GM23338 (cell line): ENCODE data around the gene RBM19. TPM values are rescaled to one million over a fixed set of nuclear protein-coding genes. Genes with fewer than 3 reads are reported as not detected.

Source experiments
- ATAC-seq: fragments of 200-7000 bp; cut with Tn5 transposase; 3 replicates; pipeline ENCODE4 v1.9.1; 2020
- DNase-seq: peaks from one replicate; pipeline ENCODE4 v3.0.0-alpha.2; 2015; ENCODE audit warnings: low spot score
- H2AFZ ChIP-seq: fragments of 200-600 bp; sonication (generic); 2 replicates; pipeline ENCODE4 v1.8.0; 2016; ENCODE audit warnings: antibody characterized with exemption, mild to moderate bottlenecking, moderate library complexity
- H3F3A ChIP-seq: fragments of 200-600 bp; sonication (generic); replicated peaks from 2 replicates; pipeline ENCODE4 v1.8.0; 2017; ENCODE audit warnings: antibody characterized with exemption, mixed run types, low read depth
- H3K27ac ChIP-seq: fragments of 200-600 bp; sonication (generic); 2 replicates; pipeline ENCODE4 v1.6.1; 2016; ENCODE audit warnings: low read depth
- H3K27me3 ChIP-seq: fragments of 200-600 bp; sonication (generic); 2 replicates; pipeline ENCODE4 v1.8.0; 2016; ENCODE audit warnings: mild to moderate bottlenecking, mixed run types, moderate library complexity; ENCODE audit not compliant: insufficient read depth
- H3K36me3 ChIP-seq: fragments of 200-600 bp; sonication (generic); 2 replicates; pipeline ENCODE4 v1.8.0; 2016; ENCODE audit warnings: mild to moderate bottlenecking; ENCODE audit not compliant: insufficient read depth
- H3K4me1 ChIP-seq: fragments of 200-600 bp; sonication (generic); 2 replicates; pipeline ENCODE4 v1.8.0; 2016; ENCODE audit warnings: mild to moderate bottlenecking, moderate library complexity; ENCODE audit not compliant: insufficient read depth
- H3K4me2 ChIP-seq: fragments of 200-600 bp; sonication (generic); 2 replicates; pipeline ENCODE4 v1.7.1; 2017; ENCODE audit warnings: mixed run types
- H3K4me3 ChIP-seq: fragments of 200-600 bp; sonication (generic); 2 replicates; pipeline ENCODE4 v1.6.1; 2016; ENCODE audit warnings: mixed run types
- H3K79me2 ChIP-seq: fragments of 200-600 bp; sonication (generic); replicated peaks from 2 replicates; pipeline ENCODE4 v1.8.0; 2017; ENCODE audit warnings: mild to moderate bottlenecking; ENCODE audit not compliant: insufficient read depth
- H3K9me2 ChIP-seq: fragments of 200-600 bp; sonication (generic); 2 replicates; pipeline ENCODE4 v1.8.0; 2017; ENCODE audit not compliant: insufficient read depth
- H4K20me1 ChIP-seq: fragments of 200-600 bp; sonication (generic); replicated peaks from 2 replicates; pipeline ENCODE4 v1.8.0; 2017; ENCODE audit warnings: mild to moderate bottlenecking; ENCODE audit not compliant: insufficient read depth
- H3K27ac Mint-ChIP-seq: 2 replicates; pipeline ENCODE4 v1.8.0; 2020; ENCODE audit warnings: inconsistent platforms, mild to moderate bottlenecking, moderate library complexity, mixed read lengths
- H3K27me3 Mint-ChIP-seq: 3 replicates; pipeline ENCODE4 v1.8.0; 2022; ENCODE audit warnings: low read depth, mild to moderate bottlenecking, moderate library complexity, mixed read lengths, inconsistent platforms; ENCODE audit not compliant: insufficient read depth, poor library complexity
- H3K36me3 Mint-ChIP-seq: 3 replicates; pipeline ENCODE4 v1.8.0; 2021; ENCODE audit warnings: low read depth, mild to moderate bottlenecking, inconsistent platforms, moderate library complexity, mixed read lengths
- H3K4me1 Mint-ChIP-seq: 3 replicates; pipeline ENCODE4 v1.8.0; 2020; ENCODE audit warnings: mild to moderate bottlenecking, inconsistent platforms, mixed read lengths
- H3K4me3 Mint-ChIP-seq: 3 replicates; pipeline ENCODE4 v1.8.0; 2021; ENCODE audit warnings: moderate library complexity, mild to moderate bottlenecking, inconsistent platforms, mixed read lengths
- H3K9me3 Mint-ChIP-seq: 3 replicates; pipeline ENCODE4 v1.8.0; 2020; ENCODE audit warnings: moderate library complexity, mild to moderate bottlenecking, inconsistent platforms, mixed read lengths
- CREB1 ChIP-seq: fragments of 250-450 bp; sonication (Bioruptor Pico); IDR thresholded peaks from 2 replicates; pipeline ENCODE4 v1.5.0; 2020; ENCODE audit warnings: low read depth, mild to moderate bottlenecking, moderate library complexity
- EZH2 ChIP-seq: fragments of 200-600 bp; sonication (generic); IDR thresholded peaks from one replicate; pipeline ENCODE4 v1.8.0; 2017; ENCODE audit warnings: antibody characterized with exemption, mild to moderate bottlenecking, low read depth; ENCODE audit not compliant: unreplicated experiment
- EZH2phosphoT487 ChIP-seq: fragments of 200-600 bp; sonication (generic); IDR thresholded peaks from one replicate; pipeline ENCODE4 v1.8.1; 2018; ENCODE audit warnings: antibody characterized with exemption; ENCODE audit not compliant: unreplicated experiment
- JUNB ChIP-seq: IDR thresholded peaks from one replicate; pipeline ENCODE4 v1.6.1; 2016; ENCODE audit warnings: antibody characterized with exemption; ENCODE audit not compliant: unreplicated experiment
- POLR2AphosphoS5 ChIP-seq: IDR thresholded peaks from 2 replicates; pipeline ENCODE4 v1.6.1; 2016; ENCODE audit warnings: antibody characterized with exemption, low read depth
- STAT1 ChIP-seq: IDR thresholded peaks from one replicate; pipeline ENCODE4 v1.6.1; 2016; ENCODE audit warnings: antibody characterized with exemption; ENCODE audit not compliant: unreplicated experiment
- ZNF114 ChIP-seq: fragments of 250-450 bp; sonication (Bioruptor Pico); IDR thresholded peaks from 2 replicates; pipeline ENCODE4 v1.5.0; 2020; ENCODE audit warnings: mild to moderate bottlenecking, moderate library complexity
- ZNF331 ChIP-seq: fragments of 250-450 bp; sonication (Bioruptor Pico); IDR thresholded peaks from 2 replicates; pipeline ENCODE4 v1.5.0; 2020; ENCODE audit warnings: low read depth, mild to moderate bottlenecking, moderate library complexity
- polyA plus RNA-seq: library from polyadenylated mRNA; unstranded; fragments of >200 nt; fragmentation: Nextera tagmentation; extraction: Ambion mirVana; gene quantifications from 2 replicates; pipeline ENCODE4 v1.2.1, GENCODE V29; 2016
- total RNA-seq: library from RNA; depleted of rRNA; stranded (reverse); fragments of >200 nt; shearing (Covaris generic); gene quantifications from 2 replicates; pipeline ENCODE4 v1.2.3, GENCODE V29; 2014
- TF ChIP-seq, protein P1 (sequence below): IDR thresholded peaks from one replicate; pipeline ENCODE4 v1.6.1; 2018; ENCODE audit warnings: antibody characterized with exemption; ENCODE audit not compliant: unreplicated experiment
- TF ChIP-seq, protein P2 (sequence below): IDR thresholded peaks from 2 replicates; pipeline ENCODE4 v1.6.1; 2016; ENCODE audit warnings: antibody characterized with exemption
- TF ChIP-seq, protein P3 (sequence below), 2 experiments: fragments of 200-600 bp in 1 of 2; sonication (generic) in 1 of 2; conservative IDR thresholded peaks; 2 replicates each; pipeline versions ENCODE4 v1.5.1 to v1.6.1; 2016 to 2017; ENCODE audit warnings: antibody characterized with exemption in 2 of 2, low read depth in 2 of 2, mild to moderate bottlenecking in 2 of 2, moderate library complexity in 1 of 2

The RBM19 gene
- total and polyA plus RNA-seq, 2 experiments from 2014 or later: 43.4 to 56.7 TPM

DNA sequence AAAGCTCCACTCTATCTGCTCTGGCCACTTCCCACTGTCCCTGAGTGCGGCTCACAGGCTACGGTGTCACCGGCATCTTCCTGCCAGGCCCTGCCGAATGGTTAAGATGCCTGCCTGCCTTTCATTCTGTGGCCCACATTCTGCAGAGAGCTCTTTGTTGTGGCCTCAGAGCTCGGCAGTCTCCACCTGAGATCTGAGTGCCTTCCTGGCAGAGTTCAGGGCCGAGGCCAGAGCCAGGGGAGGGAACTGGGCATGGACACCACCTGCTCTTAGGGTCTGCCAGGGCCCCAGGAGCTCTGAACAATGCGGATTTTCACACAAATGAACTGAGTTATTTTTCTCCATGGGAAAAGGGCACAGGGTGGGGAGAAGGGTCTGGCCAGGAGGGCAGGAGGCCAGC is 127.2 kb downstream of the RBM19 start (continued):
- TF ChIP-seq, protein P1, sequence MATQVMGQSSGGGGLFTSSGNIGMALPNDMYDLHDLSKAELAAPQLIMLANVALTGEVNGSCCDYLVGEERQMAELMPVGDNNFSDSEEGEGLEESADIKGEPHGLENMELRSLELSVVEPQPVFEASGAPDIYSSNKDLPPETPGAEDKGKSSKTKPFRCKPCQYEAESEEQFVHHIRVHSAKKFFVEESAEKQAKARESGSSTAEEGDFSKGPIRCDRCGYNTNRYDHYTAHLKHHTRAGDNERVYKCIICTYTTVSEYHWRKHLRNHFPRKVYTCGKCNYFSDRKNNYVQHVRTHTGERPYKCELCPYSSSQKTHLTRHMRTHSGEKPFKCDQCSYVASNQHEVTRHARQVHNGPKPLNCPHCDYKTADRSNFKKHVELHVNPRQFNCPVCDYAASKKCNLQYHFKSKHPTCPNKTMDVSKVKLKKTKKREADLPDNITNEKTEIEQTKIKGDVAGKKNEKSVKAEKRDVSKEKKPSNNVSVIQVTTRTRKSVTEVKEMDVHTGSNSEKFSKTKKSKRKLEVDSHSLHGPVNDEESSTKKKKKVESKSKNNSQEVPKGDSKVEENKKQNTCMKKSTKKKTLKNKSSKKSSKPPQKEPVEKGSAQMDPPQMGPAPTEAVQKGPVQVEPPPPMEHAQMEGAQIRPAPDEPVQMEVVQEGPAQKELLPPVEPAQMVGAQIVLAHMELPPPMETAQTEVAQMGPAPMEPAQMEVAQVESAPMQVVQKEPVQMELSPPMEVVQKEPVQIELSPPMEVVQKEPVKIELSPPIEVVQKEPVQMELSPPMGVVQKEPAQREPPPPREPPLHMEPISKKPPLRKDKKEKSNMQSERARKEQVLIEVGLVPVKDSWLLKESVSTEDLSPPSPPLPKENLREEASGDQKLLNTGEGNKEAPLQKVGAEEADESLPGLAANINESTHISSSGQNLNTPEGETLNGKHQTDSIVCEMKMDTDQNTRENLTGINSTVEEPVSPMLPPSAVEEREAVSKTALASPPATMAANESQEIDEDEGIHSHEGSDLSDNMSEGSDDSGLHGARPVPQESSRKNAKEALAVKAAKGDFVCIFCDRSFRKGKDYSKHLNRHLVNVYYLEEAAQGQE: no peak
- no peak for TF ChIP-seq CREB1 (CRISPR knock-in tag)
- TF ChIP-seq, protein P2, sequence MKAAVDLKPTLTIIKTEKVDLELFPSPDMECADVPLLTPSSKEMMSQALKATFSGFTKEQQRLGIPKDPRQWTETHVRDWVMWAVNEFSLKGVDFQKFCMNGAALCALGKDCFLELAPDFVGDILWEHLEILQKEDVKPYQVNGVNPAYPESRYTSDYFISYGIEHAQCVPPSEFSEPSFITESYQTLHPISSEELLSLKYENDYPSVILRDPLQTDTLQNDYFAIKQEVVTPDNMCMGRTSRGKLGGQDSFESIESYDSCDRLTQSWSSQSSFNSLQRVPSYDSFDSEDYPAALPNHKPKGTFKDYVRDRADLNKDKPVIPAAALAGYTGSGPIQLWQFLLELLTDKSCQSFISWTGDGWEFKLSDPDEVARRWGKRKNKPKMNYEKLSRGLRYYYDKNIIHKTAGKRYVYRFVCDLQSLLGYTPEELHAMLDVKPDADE: no peak
- no peak for TF ChIP-seq POLR2AphosphoS5

DNA sequence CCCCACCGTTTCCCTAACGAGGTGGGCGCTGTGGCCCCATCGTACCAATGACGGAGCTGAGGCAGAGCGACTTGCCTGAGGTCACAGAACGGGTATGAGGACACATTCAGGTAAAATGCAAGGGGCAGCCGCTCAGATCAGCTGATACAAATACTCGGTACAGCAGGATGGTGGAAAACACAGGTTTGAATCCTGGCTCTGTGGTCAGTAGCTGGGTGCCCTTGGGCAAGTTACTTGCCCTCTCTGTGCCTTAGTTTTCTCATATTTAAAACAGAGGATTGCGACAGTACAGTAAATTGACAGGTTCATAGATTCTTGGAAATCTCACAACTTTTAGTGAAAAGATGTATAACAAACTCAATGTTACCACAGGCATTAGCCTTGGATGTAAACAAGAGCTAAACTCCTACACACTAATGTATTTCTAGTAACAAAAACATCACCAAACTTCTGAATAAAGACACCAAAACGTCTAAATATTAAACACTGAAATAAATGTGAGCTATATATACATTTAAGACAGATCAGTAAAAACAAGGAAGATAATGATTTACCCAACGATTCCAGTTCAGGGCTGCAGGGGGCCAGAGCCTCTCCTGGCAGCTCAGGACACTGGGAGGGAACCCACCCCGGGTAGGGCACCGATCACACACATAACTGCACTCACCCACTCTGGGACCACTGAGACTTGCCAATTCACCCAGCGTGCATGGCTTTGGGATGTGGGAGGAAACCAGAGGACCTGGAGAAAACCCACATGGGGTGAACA is 128.4 kb downstream of the RBM19 start:
- Mint-ChIP-seq H3K4me3 (no peak overlapping the region), H3K9me3 (no peaks in the 10 kb centered on the region)
- TF ChIP-seq JUNB: no peak
- TF ChIP-seq, protein P2: no peak
- TF ChIP-seq, protein P1: no peak
- TF ChIP-seq ZNF114 (CRISPR knock-in tag): no peak
- no peak for TF ChIP-seq ZNF331 (CRISPR knock-in tag)
- no peak for TF ChIP-seq EZH2phosphoT487
- no peak for TF ChIP-seq POLR2AphosphoS5
- TF ChIP-seq, protein P3, sequence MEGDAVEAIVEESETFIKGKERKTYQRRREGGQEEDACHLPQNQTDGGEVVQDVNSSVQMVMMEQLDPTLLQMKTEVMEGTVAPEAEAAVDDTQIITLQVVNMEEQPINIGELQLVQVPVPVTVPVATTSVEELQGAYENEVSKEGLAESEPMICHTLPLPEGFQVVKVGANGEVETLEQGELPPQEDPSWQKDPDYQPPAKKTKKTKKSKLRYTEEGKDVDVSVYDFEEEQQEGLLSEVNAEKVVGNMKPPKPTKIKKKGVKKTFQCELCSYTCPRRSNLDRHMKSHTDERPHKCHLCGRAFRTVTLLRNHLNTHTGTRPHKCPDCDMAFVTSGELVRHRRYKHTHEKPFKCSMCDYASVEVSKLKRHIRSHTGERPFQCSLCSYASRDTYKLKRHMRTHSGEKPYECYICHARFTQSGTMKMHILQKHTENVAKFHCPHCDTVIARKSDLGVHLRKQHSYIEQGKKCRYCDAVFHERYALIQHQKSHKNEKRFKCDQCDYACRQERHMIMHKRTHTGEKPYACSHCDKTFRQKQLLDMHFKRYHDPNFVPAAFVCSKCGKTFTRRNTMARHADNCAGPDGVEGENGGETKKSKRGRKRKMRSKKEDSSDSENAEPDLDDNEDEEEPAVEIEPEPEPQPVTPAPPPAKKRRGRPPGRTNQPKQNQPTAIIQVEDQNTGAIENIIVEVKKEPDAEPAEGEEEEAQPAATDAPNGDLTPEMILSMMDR (conservative IDR thresholded peaks at IDR 0.05; ENCODE audit: low read depth in 2 of 2): no peak
- TF ChIP-seq EZH2: no peak
- no peak for TF ChIP-seq STAT1

More for the DNA sequence above, 128.4 kb downstream of the RBM19 start:
- Histone ChIP-seq H3K36me3 (no peaks in the 10 kb centered on the region), H3F3A (no peaks in the 10 kb centered on the region), H3K27me3 (no peaks in the 10 kb centered on the region), H3K27ac (no peak overlapping the region), H3K4me3 (no peak overlapping the region), H4K20me1 (no peaks in the 10 kb centered on the region), H3K79me2 (no peaks in the 10 kb centered on the region), H3K4me1 (no peaks in the 10 kb centered on the region), H2AFZ (no peak overlapping the region), H3K9me2 (no peaks in the 10 kb centered on the region), H3K4me2 (no peak overlapping the region)
- no peak for ATAC-seq
- DNase-seq: no peak
- Mint-ChIP-seq H3K4me1 (peaks cover 8% of the 10 kb centered on the region; the same call in 1 of the 3 replicates), H3K27me3 (peaks cover 1% of the 10 kb centered on the region), H3K36me3 (peaks cover 4% of the 10 kb centered on the region; the same call in 1 of the 3 replicates), H3K27ac (no peak overlapping the region)
